Kidney epithelial cell (primary cell): ENCODE results near the gene PKIG. TPM values are rescaled to one million over a fixed set of nuclear protein-coding genes. Genes with fewer than 3 reads are reported as not detected.

Experiments
- DNase-seq: peaks from one replicate; pipeline ENCODE4 v3.0.0-alpha.2; 2010; ENCODE audit warnings: low read depth
- H3K27me3 ChIP-seq: 2 replicates; pipeline ENCODE4 v1.6.0; 2011; ENCODE audit warnings: low read length; ENCODE audit not compliant: control insufficient read depth, insufficient read depth
- H3K36me3 ChIP-seq: 2 replicates; pipeline ENCODE4 v1.5.1; 2011; ENCODE audit warnings: low read length; ENCODE audit not compliant: control insufficient read depth, insufficient read depth
- H3K4me3 ChIP-seq: 2 replicates; pipeline ENCODE4 v1.5.1; 2011; ENCODE audit warnings: low read depth, mild to moderate bottlenecking, control low read depth, low read length
- total RNA-seq: library from RNA; depleted of rRNA; stranded (reverse); fragments of >200 nt; gene quantifications from 2 replicates; pipeline ENCODE4 v1.2.3, GENCODE V29; 2015
- TF ChIP-seq, protein P1 (sequence below): IDR thresholded peaks from 2 replicates; pipeline ENCODE4 v1.5.1; 2011; ENCODE audit warnings: mild to moderate bottlenecking, moderate library complexity, low read length, control low read depth, inconsistent platforms; ENCODE audit not compliant: insufficient read depth, poor library complexity, severe bottlenecking

PKIG gene
- total RNA-seq, 1 donor from 2014 or later, result 74.1 TPM

GRCh38 chr20:44610313-44610962 is 28.1 kb downstream of the PKIG start:
- DNase-seq, result no peak
- TF ChIP-seq, protein P1, sequence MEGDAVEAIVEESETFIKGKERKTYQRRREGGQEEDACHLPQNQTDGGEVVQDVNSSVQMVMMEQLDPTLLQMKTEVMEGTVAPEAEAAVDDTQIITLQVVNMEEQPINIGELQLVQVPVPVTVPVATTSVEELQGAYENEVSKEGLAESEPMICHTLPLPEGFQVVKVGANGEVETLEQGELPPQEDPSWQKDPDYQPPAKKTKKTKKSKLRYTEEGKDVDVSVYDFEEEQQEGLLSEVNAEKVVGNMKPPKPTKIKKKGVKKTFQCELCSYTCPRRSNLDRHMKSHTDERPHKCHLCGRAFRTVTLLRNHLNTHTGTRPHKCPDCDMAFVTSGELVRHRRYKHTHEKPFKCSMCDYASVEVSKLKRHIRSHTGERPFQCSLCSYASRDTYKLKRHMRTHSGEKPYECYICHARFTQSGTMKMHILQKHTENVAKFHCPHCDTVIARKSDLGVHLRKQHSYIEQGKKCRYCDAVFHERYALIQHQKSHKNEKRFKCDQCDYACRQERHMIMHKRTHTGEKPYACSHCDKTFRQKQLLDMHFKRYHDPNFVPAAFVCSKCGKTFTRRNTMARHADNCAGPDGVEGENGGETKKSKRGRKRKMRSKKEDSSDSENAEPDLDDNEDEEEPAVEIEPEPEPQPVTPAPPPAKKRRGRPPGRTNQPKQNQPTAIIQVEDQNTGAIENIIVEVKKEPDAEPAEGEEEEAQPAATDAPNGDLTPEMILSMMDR, result no peak
- H3K36me3 ChIP-seq, result no peaks in the 10 kb centered on the region
- no peak overlapping the region for H3K4me3 ChIP-seq
- no peaks in the 10 kb centered on the region for H3K27me3 ChIP-seq

- TF ChIP-seq, protein P1, result no peak
- no peak for DNase-seq
- Histone ChIP-seq H3K36me3 (no peaks in the 10 kb centered on the region), H3K27me3 (no peaks in the 10 kb centered on the region), H3K4me3 (no peak overlapping the region)
Measured at GRCh38 chr20:44613575-44613974, 31.2 kb downstream of the PKIG start.

- H3K4me3 ChIP-seq, result no peak overlapping the region
- no peak for DNase-seq
- H3K36me3 ChIP-seq, result no peaks in the 10 kb centered on the region
- H3K27me3 ChIP-seq, result no peaks in the 10 kb centered on the region
- TF ChIP-seq, protein P1, result no peak
Measured at GRCh38 chr20:44614525-44614924, 32.1 kb downstream of the PKIG start.

GRCh38 chr20:44615169-44615791 is 32.9 kb downstream of the PKIG start:
- no peak for DNase-seq
- Histone ChIP-seq H3K27me3 (no peaks in the 10 kb centered on the region), H3K36me3 (no peaks in the 10 kb centered on the region), H3K4me3 (no peak overlapping the region)
- TF ChIP-seq, protein P1, result no peak

DNA sequence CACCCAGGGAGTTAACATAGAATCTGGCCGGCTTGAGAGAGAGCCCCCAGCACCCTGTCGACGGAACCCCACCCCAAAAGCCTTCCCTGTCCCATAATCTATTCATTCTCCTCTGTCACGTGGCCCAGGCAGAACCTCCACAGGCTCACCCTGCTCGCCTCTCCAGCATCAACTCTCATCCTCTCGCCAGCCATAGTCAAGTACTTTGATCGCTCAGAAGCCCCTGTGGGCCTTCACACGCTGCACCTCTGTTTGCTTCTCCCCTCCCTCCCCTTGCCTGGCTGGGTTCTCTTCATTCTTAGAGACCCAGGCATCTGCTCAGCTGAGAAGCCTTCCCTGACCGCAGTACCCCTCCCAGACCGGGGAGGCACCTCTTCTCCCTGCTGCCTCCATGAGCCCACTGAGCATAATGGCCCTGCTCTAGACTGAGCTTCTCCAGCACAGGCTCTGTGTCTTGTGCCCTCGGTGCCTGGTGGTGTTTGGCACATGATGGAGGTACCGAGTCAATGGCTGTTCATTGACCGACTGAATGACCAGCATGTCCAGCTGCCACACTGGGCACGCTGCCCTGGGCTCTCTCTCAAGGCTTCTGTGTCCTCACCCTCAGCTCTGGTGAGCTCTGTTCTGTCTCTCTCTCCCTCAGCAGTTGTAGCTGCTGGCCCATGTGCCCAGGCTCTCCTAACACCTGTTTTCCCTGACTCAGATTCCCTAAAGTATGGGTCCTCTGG is 33.7 kb downstream of the PKIG start:
- DNase-seq, result no peak
- no peak overlapping the region for H3K4me3 ChIP-seq
- TF ChIP-seq, protein P1, result no peak
- H3K36me3 ChIP-seq, result no peaks in the 10 kb centered on the region
- no peaks in the 10 kb centered on the region for H3K27me3 ChIP-seq
